ENCODE results near the gene PFDN4.
"Not testable (repeated sequence)": the region's sequence is repeated elsewhere in the genome, so short reads cannot be mapped to it uniquely, and the experiment has no call there.

The PFDN4 gene

GRCh38 chr20:54223751-54224150, 15.9 kb downstream of the PFDN4 start:
- no peak for DNase-seq (ENCODE audit: low read depth in 2 of 2)

DNA sequence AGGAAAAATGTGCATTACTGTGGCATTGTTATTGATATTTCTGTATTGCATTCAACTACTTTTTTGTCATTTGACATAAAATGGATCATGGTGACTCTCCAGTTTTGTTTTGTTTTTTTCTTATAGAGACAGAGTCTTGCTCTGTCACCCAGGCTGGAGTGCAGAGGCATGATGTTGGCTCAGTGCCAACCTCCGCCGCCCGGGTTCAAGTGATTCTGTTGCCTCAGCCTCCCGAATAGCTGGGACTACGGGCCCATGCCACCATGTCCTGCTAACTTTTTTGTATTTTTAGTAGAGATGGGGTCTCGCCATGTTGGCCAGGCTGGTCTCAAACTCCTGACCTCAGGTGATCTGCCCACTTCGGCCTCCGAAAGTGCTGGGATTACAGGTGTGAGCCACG, 16.8 kb downstream of the PFDN4 start:
- not testable (repeated sequence) for DNase-seq (ENCODE audit: low read depth in 2 of 2)

DNA sequence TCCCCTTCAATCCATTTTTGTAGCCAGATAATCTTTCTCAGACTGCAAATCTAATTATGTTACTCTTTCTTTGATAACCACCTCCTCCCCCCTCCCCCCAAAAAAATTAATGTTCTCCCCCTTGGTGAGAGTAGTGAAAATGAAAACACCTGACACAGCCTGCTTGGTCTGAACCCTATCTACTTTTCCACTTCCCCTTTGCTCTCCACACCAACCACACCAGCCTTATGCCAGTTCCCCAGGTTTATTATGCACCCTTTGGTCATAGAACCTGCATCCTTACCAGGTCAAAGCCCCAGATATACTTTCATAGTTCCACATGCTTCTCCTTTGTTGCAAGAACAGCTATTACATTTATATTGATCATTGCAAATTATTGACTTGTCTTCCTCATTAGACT, 19.4 kb downstream of the PFDN4 start:
- no peak for DNase-seq (ENCODE audit: low read depth in 2 of 2)

- no peak for DNase-seq (ENCODE audit: low read depth in 2 of 2)
Observed at GRCh38 chr20:54227751-54228150, 19.9 kb downstream of the PFDN4 start.

GRCh38 chr20:54228841-54229240, 21.0 kb downstream of the PFDN4 start:
- DNase-seq (ENCODE audit: low read depth in 2 of 2), result no peak

- no peak for DNase-seq (ENCODE audit: low read depth in 2 of 2)
Observed at GRCh38 chr20:54229566-54230160, 21.8 kb downstream of the PFDN4 start.

GRCh38 chr20:54231036-54231435, 23.1 kb downstream of the PFDN4 start:
- DNase-seq (ENCODE audit: low read depth in 2 of 2), result no peak

- no peak for DNase-seq (ENCODE audit: low read depth in 2 of 2)
Observed at GRCh38 chr20:54234991-54235390, 27.1 kb downstream of the PFDN4 start.

- DNase-seq (ENCODE audit: low read depth in 2 of 2), result no peak
Observed at GRCh38 chr20:54237116-54237943, 29.4 kb downstream of the PFDN4 start.

GRCh38 chr20:54244113-54244512, 36.2 kb downstream of the PFDN4 start:
- DNase-seq (ENCODE audit: low read depth in 2 of 2), result no peak

- DNase-seq (ENCODE audit: low read depth in 2 of 2), result not testable (repeated sequence)
Observed at GRCh38 chr20:54248705-54249104, 40.8 kb downstream of the PFDN4 start.

DNA sequence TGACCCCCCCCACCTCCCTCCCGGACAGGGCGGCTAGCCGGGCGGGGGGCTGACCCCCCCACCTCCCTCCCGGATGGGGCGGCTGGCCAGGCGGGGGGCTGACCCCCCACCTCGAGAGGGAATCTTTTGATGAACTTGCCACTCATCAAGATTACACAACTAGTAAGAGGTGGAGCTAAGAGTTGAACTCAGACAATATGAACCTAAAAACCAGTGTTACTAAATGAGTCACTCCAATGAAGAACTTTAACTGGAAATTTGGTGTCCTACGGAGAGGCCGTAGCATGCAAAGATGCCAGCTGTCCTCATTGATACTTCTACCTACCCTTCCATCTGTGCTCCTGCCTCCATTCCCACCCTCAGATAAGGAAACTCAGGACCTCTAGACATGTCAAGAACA, 42.8 kb downstream of the PFDN4 start:
- DNase-seq (ENCODE audit: low read depth in 2 of 2), result no peak

- no peak for DNase-seq (ENCODE audit: low read depth in 2 of 2)
Observed at GRCh38 chr20:54251096-54251495, 43.2 kb downstream of the PFDN4 start.

DNA sequence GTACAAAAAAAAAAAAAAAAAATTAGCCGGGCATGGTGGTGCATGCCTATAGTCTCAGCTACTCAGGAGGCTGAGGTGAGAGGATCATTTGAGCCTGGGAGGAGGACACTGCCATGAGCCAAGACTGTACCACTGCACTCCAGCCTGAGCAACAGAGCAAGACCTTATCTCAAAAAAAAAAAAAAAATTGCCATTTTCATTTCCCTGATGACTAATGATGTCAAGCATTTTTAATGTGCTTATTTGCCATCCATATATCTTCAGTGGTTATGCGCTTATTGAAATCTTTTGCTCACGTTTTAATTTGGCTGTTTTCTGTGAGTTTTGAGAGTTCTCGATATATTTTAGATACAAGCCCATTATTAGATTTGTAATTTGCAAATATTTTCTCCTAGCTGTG, 46.7 kb downstream of the PFDN4 start:
- DNase-seq (ENCODE audit: low read depth in 2 of 2), result no peak

- no peak for DNase-seq (ENCODE audit: low read depth in 2 of 2)
Observed at GRCh38 chr20:54255157-54255556, 47.3 kb downstream of the PFDN4 start.

DNA sequence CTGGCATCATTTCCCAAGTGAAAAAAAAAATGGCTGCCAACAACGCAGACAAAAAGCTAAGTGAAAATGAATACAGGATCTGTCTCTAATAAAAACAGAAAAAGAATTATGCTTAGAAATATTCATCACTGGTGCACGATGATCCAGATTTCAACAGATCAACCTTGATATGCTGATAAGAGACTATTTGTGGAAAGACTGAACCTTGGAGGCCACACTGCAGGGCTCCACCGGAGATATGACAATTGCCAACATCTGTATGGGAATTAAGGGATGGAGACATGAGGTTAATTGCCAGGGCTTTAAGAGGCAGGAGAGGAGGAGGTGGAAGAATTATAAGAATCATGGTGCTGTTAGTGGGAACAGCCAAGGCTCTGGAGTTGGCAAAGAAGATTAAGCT, 48.3 kb downstream of the PFDN4 start:
- DNase-seq (ENCODE audit: low read depth in 2 of 2), result no peak

DNA sequence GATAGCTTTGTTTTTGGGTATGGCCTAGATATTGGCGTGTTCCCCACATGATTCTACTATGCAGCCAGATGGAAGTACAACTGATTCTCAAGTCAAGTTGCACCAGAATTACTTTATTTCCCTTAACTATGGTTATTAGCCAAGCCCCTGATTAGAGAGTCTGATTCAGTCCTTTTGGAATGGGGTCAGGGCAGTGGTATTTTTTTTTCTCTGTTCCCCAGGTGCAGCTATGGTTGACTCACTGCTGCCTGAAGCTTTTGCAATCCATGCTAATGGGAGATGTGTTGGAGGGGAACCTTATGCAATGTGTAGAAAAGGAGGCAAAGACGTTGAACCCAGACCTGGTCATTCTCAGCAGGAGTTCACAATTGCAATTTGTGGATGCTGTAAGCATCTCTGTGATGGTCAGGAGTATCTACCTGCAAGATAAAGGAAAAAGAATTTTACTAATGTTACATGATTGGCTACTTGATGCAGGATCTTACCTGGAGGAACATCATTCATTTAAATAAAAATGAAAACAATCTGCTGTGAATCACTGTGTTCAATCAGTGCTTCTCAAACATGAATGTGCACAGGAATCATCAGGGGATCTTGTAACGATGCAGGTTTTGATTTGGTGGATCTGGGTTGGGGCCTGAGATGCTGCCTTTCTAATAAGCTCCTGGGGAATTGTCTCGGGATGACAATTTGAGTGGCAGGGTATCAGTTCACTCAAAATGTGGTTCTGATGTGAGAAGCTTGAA, 49.4 kb downstream of the PFDN4 start:
- no peak for DNase-seq (ENCODE audit: low read depth in 2 of 2)

DNA sequence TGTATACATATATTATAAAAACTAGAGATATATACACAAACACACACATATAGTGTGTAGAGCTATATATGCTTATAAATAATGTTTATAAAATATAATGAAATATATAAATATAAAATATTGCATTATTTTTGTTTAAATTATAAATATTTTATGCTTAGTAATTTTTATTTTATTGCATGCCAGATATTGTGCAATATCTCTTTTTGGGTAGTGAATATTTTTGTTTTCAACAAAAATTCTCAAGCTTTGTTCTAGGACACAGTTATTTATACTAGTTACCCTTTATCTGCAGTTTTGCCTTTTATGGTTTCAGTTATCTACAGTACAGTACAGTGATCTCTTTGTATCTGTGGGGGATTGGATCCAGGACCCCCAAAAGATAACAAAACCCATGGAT, 52.2 kb downstream of the PFDN4 start:
- DNase-seq (ENCODE audit: low read depth in 2 of 2), result no peak

DNA sequence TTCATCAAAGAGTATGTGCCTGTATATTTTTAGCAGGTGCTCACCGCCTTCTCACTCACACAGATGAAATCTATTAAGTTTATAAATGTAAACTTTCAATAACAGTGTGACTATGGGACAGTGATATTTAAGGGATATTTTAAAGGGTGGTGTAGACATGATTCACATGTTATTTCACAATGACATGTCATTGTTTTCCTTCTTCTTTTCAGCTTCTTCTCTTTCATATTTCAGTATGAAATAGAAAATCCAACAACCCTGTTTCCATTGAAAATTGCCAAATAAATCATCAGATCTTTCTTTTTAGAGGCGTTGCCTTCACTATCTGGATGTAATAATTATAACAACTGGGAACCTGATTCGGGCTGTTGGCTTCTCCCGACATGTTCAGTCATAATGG, 54.8 kb downstream of the PFDN4 start:
- no peak for DNase-seq (ENCODE audit: low read depth in 2 of 2)

GRCh38 chr20:54263116-54263690, 55.3 kb downstream of the PFDN4 start:
- no peak for DNase-seq (ENCODE audit: low read depth in 2 of 2)

DNA sequence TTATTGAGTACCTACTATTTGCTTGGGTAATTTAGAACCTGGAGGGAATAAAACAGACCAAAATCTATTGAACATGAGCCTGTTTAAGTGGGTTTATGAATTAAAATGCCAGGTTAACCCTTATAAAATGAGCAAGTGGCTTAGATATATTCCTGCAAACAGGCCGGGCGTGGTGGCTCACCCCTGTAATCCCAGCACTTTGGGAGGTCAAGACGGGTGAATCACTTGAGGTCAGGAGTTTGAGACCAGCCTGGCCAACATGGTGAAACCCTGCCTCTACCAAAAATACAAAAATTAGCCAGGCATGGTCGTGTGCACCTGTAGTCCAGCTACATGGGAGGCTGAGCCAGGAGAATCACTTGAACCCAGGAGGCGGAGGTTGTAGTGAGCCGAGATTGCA, 57.9 kb downstream of the PFDN4 start:
- not testable (repeated sequence) for DNase-seq (ENCODE audit: low read depth in 2 of 2)

DNA sequence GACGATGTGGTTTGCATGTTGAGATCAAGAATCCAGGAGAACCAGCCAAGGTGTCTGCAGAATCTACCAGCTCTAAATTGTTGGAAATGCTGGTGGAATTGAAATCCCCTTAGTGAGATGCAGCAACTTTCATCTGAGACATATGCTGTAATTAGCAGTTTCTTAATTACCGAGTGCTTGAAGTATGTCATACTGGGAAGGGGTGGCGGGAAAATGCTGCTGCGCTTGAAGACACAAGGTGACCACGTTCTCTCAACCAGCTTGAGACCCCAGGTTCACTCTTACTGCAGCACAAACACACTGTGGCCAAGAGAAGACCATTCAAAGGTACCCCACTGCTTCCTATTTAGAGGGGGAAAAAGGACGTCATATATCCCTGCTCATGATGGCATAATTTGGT, 59.0 kb downstream of the PFDN4 start:
- DNase-seq (ENCODE audit: low read depth in 2 of 2), result no peak

All from stimulated activated CD8-positive, alpha-beta memory T cell treated with anti-CD3 and anti-CD28 coated beads, Interleukin-7, amount 100 ng/mL, for 4 hours (primary cell).